Endothelial cell (in vitro differentiated cells): ENCODE results near the gene SERPINH1. TPM values are rescaled to one million over a fixed set of nuclear protein-coding genes. Genes with fewer than 3 reads are reported as not detected.

Source experiments
- DNase-seq: peaks from one replicate; pipeline ENCODE4 v3.0.0; 2021; ENCODE audit warnings: low spot score
- H3K27ac Mint-ChIP-seq: one replicate; pipeline ENCODE4 v1.8.0; 2021; ENCODE audit warnings: mixed read lengths, inconsistent platforms; ENCODE audit not compliant: unreplicated experiment
- H3K27me3 Mint-ChIP-seq: one replicate; pipeline ENCODE4 v1.8.0; 2021; ENCODE audit warnings: mild to moderate bottlenecking, moderate library complexity, mixed read lengths, inconsistent platforms; ENCODE audit not compliant: unreplicated experiment
- H3K36me3 Mint-ChIP-seq: one replicate; pipeline ENCODE4 v1.8.0; 2021; ENCODE audit warnings: mild to moderate bottlenecking, low read depth, mixed read lengths, inconsistent platforms; ENCODE audit not compliant: unreplicated experiment
- H3K4me1 Mint-ChIP-seq: one replicate; pipeline ENCODE4 v1.8.0; 2021; ENCODE audit warnings: mild to moderate bottlenecking, mixed read lengths, inconsistent platforms; ENCODE audit not compliant: unreplicated experiment
- H3K4me3 Mint-ChIP-seq: one replicate; pipeline ENCODE4 v1.8.0; 2021; ENCODE audit warnings: mild to moderate bottlenecking, mixed read lengths, inconsistent platforms; ENCODE audit not compliant: unreplicated experiment
- H3K9me3 Mint-ChIP-seq: one replicate; pipeline ENCODE4 v1.8.0; 2021; ENCODE audit warnings: mixed read lengths, inconsistent platforms; ENCODE audit not compliant: unreplicated experiment
- total RNA-seq: library from RNA; stranded (reverse); fragmentation: NEBNext Ultra II Directional; extraction: Animal tissue kit (Norgen Biotek cat#: 25700); gene quantifications from one replicate; pipeline ENCODE4 v1.2.1, GENCODE V29; 2021; ENCODE audit not compliant: unreplicated experiment
- TF ChIP-seq, protein P1 (sequence below): fragments of 200-600 bp; sonication (generic); IDR thresholded peaks from one replicate; pipeline ENCODE4 v1.5.0; 2021; ENCODE audit warnings: antibody characterized with exemption; ENCODE audit not compliant: unreplicated experiment

SERPINH1 gene
- total RNA-seq, 1 donor from 2014 or later, result 449 TPM

DNA sequence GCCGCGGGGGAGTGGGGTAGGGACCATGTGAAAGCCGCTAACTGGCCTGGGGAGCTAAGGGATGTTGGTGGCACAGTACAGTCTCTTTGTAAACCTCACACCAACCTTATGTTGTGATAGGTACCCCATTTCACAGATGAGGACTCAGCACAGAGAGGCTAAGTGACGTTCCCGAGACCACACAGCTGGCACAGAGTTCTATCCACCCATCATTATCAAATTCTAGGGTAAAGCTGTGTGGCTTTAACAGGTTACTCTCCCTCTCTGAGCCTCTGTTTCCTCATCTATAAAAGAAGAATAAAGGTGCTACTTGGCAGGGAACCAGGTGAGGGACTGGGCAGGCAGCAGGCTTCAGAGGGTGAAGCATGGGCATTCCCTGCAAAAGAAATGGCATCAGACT lies 34.9 kb upstream of the SERPINH1 start:
- TF ChIP-seq, protein P1, sequence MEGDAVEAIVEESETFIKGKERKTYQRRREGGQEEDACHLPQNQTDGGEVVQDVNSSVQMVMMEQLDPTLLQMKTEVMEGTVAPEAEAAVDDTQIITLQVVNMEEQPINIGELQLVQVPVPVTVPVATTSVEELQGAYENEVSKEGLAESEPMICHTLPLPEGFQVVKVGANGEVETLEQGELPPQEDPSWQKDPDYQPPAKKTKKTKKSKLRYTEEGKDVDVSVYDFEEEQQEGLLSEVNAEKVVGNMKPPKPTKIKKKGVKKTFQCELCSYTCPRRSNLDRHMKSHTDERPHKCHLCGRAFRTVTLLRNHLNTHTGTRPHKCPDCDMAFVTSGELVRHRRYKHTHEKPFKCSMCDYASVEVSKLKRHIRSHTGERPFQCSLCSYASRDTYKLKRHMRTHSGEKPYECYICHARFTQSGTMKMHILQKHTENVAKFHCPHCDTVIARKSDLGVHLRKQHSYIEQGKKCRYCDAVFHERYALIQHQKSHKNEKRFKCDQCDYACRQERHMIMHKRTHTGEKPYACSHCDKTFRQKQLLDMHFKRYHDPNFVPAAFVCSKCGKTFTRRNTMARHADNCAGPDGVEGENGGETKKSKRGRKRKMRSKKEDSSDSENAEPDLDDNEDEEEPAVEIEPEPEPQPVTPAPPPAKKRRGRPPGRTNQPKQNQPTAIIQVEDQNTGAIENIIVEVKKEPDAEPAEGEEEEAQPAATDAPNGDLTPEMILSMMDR, result no peak
- H3K4me3 Mint-ChIP-seq, result peak overlapping the region; percentile 93
- no peaks in the 10 kb centered on the region for H3K9me3 Mint-ChIP-seq
- H3K27ac Mint-ChIP-seq, result peak overlapping the region; percentile 30
- peaks cover 63% of the 10 kb centered on the region for H3K4me1 Mint-ChIP-seq
- H3K36me3 Mint-ChIP-seq, result peaks cover 34% of the 10 kb centered on the region
- no peak for DNase-seq
- H3K27me3 Mint-ChIP-seq, result peaks cover 3% of the 10 kb centered on the region

GRCh38 chr11:75527938-75528735 lies 33.9 kb upstream of the SERPINH1 start:
- TF ChIP-seq, protein P1, result no peak
- H3K27me3 Mint-ChIP-seq, result peaks cover 3% of the 10 kb centered on the region
- H3K36me3 Mint-ChIP-seq, result peaks cover 31% of the 10 kb centered on the region
- no peaks in the 10 kb centered on the region for H3K9me3 Mint-ChIP-seq
- H3K27ac Mint-ChIP-seq, result peak overlapping the region; percentile 48
- DNase-seq, result no peak
- H3K4me1 Mint-ChIP-seq, result peaks cover 59% of the 10 kb centered on the region
- H3K4me3 Mint-ChIP-seq, result peak overlapping the region; percentile 52

DNA sequence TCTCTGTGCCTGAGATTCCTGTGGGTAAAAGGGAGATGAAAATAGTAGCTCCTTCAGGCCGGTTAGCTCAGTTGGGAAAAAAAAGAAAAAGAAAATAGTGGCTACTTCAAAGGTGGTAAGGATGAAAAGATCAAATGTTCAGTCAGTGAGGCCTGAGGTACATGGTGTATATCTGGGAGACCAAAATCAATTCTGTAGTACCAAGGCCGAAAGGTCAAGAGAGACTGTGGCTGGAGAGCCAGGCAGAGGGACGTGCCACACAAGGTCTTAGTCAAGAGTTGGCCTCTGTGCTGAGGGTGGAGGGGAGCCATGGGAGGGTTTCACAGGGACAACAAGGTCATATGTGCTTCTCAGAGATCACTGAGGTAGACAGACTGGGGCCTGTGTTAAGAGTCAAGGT lies 31.5 kb upstream of the SERPINH1 start:
- TF ChIP-seq, protein P1, result no peak
- Mint-ChIP-seq H3K4me1 (peaks cover 62% of the 10 kb centered on the region), H3K36me3 (peaks cover 22% of the 10 kb centered on the region), H3K27ac (no peak overlapping the region), H3K4me3 (no peak overlapping the region), H3K9me3 (no peaks in the 10 kb centered on the region), H3K27me3 (peaks cover 2% of the 10 kb centered on the region)
- DNase-seq, result no peak

DNA sequence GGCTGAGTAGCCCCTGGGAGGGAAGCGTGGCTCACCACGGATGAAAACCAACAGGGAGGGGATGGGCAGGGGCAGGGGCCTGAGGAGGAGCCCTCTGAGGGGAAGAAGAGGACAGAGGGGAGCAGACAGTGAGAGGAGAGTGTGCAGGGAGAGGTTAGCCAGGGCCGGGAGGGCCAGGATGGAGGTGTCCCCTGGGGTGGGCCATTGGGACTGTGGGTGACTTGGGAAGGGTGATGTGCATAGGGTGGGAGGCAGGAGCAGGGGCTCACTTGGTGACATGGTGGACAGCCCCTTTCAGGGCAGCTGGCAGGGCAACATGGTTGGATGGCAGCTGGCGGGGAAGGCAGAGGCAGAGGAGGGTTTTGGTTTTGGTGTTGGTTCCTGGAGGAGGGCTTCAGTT lies 30.7 kb upstream of the SERPINH1 start:
- Mint-ChIP-seq H3K36me3 (peaks cover 19% of the 10 kb centered on the region), H3K4me3 (no peak overlapping the region), H3K4me1 (peaks cover 64% of the 10 kb centered on the region), H3K27ac (no peak overlapping the region), H3K27me3 (peaks cover 2% of the 10 kb centered on the region), H3K9me3 (no peaks in the 10 kb centered on the region)
- DNase-seq, result no peak
- TF ChIP-seq, protein P1, result no peak
